RWPE1 (cell line): ENCODE measurements around the gene KLHL1.

Experiments
- CTCF ChIA-PET: fragments of 350-600 bp; sonication (Branson Sonifier 250); formaldehyde crosslinking; extraction: SDS; loops from one replicate; lab custom pipeline; 2021; lab: Yijun Ruan, JAX
- POLR2A ChIA-PET: fragments of 400-600 bp; formaldehyde crosslinking; extraction: SDS; loops from one replicate; lab custom pipeline; 2020; ENCODE audit warnings: antibody characterized with exemption; ENCODE audit not compliant: low non-redundant PET; lab: Yijun Ruan, JAX
- DNase-seq: peaks from one replicate; pipeline ENCODE4 v3.0.0; 2012; ENCODE audit warnings: low spot score
- H3K27ac ChIP-seq: fragments of 450-650 bp; 2 replicates; pipeline ENCODE4 v1.5.1; 2017
- TF ChIP-seq, protein P1 (sequence below): fragments of 450-650 bp; conservative IDR thresholded peaks from 2 replicates; pipeline ENCODE4 v1.5.1; 2017; ENCODE audit warnings: low read depth, mild to moderate bottlenecking

KLHL1 gene

DNA sequence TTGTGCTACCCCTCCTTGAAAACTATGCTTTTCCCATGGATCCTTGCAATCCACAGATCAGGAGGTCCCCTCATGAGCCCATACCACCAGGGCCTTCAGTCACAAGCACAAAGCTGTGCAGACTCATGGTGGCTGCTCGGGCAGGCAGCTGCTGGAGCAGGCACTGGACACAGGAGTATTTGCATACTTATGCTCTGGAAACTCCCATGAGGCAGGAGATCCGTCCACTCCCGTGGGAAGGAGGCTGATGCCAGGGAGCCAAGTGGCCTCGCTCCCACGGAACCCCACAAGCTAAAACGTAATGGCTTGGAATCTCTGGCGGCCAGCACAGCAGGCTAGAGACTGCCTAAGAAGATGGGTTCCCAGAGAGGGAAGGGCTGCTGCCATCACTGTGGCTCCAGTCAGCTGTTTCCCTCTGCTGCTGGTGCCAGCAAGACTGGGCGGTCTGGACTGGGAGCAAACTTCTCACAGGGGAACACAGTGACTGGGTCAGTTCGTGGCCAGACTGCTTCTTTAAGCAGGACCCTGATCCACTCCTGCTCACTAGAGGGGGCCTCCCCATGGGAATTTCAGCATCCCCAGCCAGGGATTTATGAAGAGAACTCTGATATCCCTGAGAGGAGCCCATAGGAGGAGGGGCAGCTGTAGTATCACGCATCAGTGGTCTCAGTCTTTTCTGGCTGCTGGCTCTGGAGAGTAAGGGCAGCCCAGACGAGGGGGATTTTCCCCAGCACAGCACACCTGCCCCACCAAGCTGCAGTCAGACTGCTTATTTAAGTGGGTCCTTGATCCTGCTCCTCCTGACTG is 370.9 kb downstream of the KLHL1 start:
- DNase-seq, result no peak
- no peak overlapping the region for H3K27ac ChIP-seq
- ChIA-PET POLR2A (no interaction called here), CTCF (no interaction called here)
- TF ChIP-seq, protein P1, sequence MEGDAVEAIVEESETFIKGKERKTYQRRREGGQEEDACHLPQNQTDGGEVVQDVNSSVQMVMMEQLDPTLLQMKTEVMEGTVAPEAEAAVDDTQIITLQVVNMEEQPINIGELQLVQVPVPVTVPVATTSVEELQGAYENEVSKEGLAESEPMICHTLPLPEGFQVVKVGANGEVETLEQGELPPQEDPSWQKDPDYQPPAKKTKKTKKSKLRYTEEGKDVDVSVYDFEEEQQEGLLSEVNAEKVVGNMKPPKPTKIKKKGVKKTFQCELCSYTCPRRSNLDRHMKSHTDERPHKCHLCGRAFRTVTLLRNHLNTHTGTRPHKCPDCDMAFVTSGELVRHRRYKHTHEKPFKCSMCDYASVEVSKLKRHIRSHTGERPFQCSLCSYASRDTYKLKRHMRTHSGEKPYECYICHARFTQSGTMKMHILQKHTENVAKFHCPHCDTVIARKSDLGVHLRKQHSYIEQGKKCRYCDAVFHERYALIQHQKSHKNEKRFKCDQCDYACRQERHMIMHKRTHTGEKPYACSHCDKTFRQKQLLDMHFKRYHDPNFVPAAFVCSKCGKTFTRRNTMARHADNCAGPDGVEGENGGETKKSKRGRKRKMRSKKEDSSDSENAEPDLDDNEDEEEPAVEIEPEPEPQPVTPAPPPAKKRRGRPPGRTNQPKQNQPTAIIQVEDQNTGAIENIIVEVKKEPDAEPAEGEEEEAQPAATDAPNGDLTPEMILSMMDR, result no peak

DNA sequence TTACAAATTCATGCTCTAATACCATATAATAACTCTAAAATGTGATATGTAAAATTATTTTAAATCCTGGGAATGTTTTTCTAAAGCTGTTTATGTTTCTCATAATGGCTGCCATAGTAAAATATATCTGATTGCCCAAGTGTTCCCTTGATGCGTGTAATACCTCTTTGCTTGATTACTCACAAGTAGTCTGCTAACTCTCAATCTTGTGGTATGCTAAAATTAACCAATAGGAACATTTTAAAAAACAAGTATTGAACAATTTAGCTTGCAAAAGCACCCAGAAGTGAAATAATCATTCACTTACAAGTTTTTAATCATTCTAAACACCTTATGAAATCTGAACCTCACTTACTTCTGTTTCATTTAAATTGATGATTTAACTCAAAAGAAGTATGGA is 386.6 kb downstream of the KLHL1 start:
- CTCF ChIA-PET, result no interaction called here
- DNase-seq, result no peak
- POLR2A ChIA-PET, result no interaction called here

DNA sequence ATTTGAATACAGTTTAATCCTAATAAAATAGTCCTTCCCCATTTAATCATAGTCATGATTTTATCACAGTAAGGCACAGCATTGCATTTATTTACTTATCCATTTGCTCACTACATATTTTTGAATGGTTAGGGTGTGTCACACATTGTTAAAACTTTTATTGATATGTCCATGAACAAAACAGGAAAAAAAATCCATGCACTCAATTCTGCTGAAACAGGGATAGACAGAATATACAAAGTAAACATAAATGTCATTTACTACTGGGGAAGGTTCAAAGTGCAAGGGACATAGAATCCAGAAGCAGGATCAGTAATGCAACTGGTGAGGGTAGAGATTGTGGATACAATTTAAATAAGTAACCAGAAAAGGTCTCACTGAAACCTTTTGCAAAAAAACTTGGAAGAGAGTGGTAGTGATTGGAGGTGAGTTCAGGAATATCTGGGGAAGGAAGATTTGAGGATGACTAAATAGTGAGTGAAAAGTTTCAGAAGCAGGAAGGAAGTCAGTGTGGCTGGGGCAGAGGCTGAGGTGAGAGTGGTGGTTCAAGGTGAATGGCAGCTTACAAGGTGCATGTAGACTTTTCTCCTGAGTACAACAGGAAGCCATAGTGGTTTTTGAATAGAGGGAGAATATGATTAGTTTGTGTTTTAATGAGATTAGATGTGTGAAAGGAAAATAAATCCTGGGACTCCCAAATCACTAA is 387.8 kb downstream of the KLHL1 start:
- DNase-seq, result no peak
- H3K27ac ChIP-seq, result no peak overlapping the region
- TF ChIP-seq, protein P1, result no peak
- ChIA-PET POLR2A (no interaction called here), CTCF (no interaction called here)

More for the DNA sequence above, 386.6 kb downstream of the KLHL1 start:
- TF ChIP-seq, protein P1, result no peak
- no peak overlapping the region for H3K27ac ChIP-seq

DNA sequence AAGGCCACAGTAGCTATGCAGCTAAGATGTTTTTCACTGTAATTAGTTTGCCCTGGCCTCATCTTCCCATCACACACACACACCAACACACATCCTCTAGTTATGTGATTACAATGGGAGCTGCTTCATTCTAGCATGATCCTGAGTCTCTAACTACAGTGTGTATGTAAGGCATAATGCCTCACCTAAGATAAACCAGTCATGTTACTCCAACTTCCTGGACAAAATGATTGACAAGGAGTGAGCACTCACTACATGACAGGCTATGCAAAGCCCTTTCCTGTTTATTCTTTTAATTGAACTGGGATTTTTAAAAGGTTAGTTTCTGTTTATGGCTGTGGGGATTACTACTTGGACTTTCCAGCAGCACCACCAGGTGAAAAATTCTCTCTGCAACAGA is 401.4 kb downstream of the KLHL1 start:
- CTCF ChIA-PET, result no interaction called here
- no peak for DNase-seq
- POLR2A ChIA-PET, result no interaction called here
- TF ChIP-seq, protein P1, result no peak
- H3K27ac ChIP-seq, result no peak overlapping the region

DNA sequence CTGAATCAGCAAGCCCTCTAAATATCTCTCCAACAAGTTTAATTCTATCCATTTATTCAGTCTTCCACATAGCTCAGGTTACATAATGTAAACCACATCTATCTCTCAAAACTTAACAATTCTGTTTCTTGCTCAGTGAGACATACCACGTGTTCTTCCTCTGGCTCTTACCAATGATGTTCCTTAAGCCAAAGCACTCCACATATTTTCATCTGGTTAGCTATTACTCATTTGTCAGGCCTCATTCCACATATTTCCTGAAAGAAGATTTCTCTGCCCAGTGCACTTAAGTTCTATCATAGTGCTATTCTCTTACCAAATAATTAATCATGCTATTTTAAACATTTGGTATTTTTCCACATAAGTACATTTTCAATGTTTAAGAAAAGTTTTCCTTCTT is 403.9 kb downstream of the KLHL1 start:
- TF ChIP-seq, protein P1, result no peak
- DNase-seq, result no peak
- H3K27ac ChIP-seq, result no peak overlapping the region
- CTCF ChIA-PET, result interaction anchor here (0.6 kb wide), 1 partner anchor 62 kb away, joined by 3 read pairs; no protein-coding TSS in a partner anchor
- POLR2A ChIA-PET, result no interaction called here

DNA sequence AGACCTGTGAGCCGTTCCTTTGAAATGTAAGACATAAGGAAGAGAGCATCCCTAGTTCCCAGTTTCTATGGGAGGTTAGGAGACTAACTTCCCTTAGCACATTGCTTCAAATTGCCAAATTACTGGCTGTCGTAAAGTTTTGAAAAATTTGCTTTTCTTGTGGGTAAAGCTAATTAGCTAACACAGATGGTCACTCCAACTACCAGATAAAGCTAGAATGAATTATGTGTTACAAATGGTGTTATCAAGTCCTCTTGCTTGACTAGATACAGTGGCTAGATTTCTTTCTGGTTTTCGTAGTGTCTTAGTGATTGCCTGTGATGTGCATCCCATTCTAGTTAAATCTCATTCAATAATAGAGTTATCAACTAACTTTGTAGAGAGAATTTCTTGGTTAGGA is 417.3 kb downstream of the KLHL1 start:
- POLR2A ChIA-PET, result no interaction called here
- no peak for DNase-seq
- TF ChIP-seq, protein P1, result no peak
- CTCF ChIA-PET, result no interaction called here
- no peak overlapping the region for H3K27ac ChIP-seq
